SU-DHL-6 (cell line): ENCODE measurements around the gene BLACAT1.

Experiments used
- H2AFZ ChIP-seq: fragments of 200-600 bp; sonication (generic); 2 replicates; pipeline ENCODE4 v1.6.1; 2014; ENCODE audit warnings: low read depth, mild to moderate bottlenecking, moderate library complexity, mixed read lengths, antibody characterized with exemption, low read length; ENCODE audit not compliant: severe bottlenecking
- H3F3A ChIP-seq: fragments of 200-600 bp; shearing (Covaris generic); 2 replicates; pipeline ENCODE4 v1.6.0; 2016; ENCODE audit warnings: antibody characterized with exemption, mild to moderate bottlenecking; ENCODE audit not compliant: insufficient read depth
- H3K27ac ChIP-seq: fragments of 200-600 bp; sonication (generic); 2 replicates; pipeline ENCODE4 v1.5.1; 2016; ENCODE audit warnings: low read depth, mild to moderate bottlenecking, low read length, moderate library complexity, mixed read lengths
- H3K27me3 ChIP-seq: fragments of 200-600 bp; sonication (generic), shearing (Covaris generic); 2 replicates; pipeline ENCODE4 v1.6.0; 2014; ENCODE audit warnings: mild to moderate bottlenecking, low read length
- H3K36me3 ChIP-seq: fragments of 200-600 bp; sonication (generic); 2 replicates; pipeline ENCODE4 v1.6.1; 2014; ENCODE audit warnings: mild to moderate bottlenecking, low read length, mixed read lengths
- H3K4me2 ChIP-seq: fragments of 300-600, 200-600 bp; shearing (Covaris generic), sonication (generic); 2 replicates; pipeline ENCODE4 v1.6.0; 2014; ENCODE audit warnings: low read length, low read depth, mild to moderate bottlenecking; ENCODE audit not compliant: poor library complexity, severe bottlenecking
- H3K4me3 ChIP-seq: fragments of 200-600 bp; sonication (generic); 2 replicates; pipeline ENCODE4 v1.5.1; 2014; ENCODE audit warnings: antibody characterized with exemption, low read length, mild to moderate bottlenecking, mixed read lengths; ENCODE audit not compliant: insufficient read depth, poor library complexity, severe bottlenecking
- H3K79me2 ChIP-seq: fragments of 200-600 bp; sonication (generic); 2 replicates; pipeline ENCODE4 v1.6.1; 2014; ENCODE audit warnings: mild to moderate bottlenecking, low read length, moderate library complexity; ENCODE audit not compliant: insufficient read depth
- H3K9ac ChIP-seq: fragments of 200-600 bp; sonication (generic); 2 replicates; pipeline ENCODE4 v1.7.0; 2014; ENCODE audit warnings: mild to moderate bottlenecking, low read length
- H3K9me2 ChIP-seq: fragments of 200-600 bp; sonication (generic); replicated peaks from 2 replicates; pipeline ENCODE4 v1.6.1; 2014; ENCODE audit warnings: low read length; ENCODE audit not compliant: insufficient read depth
- H3K9me3 ChIP-seq: fragments of 200-600 bp; sonication (generic); 2 replicates; pipeline ENCODE4 v1.6.1; 2014; ENCODE audit warnings: low read length, mixed read lengths; ENCODE audit not compliant: insufficient read depth
- H4K20me1 ChIP-seq: fragments of 200-600 bp; sonication (generic); 2 replicates; pipeline ENCODE4 v1.6.1; 2014; ENCODE audit warnings: low read depth, mild to moderate bottlenecking, antibody characterized with exemption, low read length, moderate library complexity, mixed read lengths
- CTCF ChIP-seq: fragments of 200-600 bp; sonication (generic); IDR thresholded peaks from one replicate; pipeline ENCODE4 v1.5.1; 2017; ENCODE audit warnings: antibody characterized with exemption, mild to moderate bottlenecking, low read length, moderate library complexity; ENCODE audit not compliant: insufficient read depth, poor library complexity, severe bottlenecking
- EZH2phosphoT487 ChIP-seq: fragments of 200-600 bp; sonication (generic), shearing (Covaris generic); conservative IDR thresholded peaks from 2 replicates; pipeline ENCODE4 v1.6.1; 2018; ENCODE audit warnings: mild to moderate bottlenecking, antibody characterized with exemption, low read length, moderate library complexity, mixed read lengths

BLACAT1 gene

GRCh38 chr1:205441318-205441633 is 14.6 kb downstream of the BLACAT1 start:
- no peaks in the 10 kb centered on the region for H3K9me3 ChIP-seq
- no peaks in the 10 kb centered on the region for H3K79me2 ChIP-seq
- peak overlapping the region; percentile 33 for H3K4me2 ChIP-seq
- TF ChIP-seq EZH2phosphoT487 (no peak), CTCF (no peak)
- H3K9ac ChIP-seq, result no peak overlapping the region
- no peaks in the 10 kb centered on the region for H3K9me2 ChIP-seq
- H2AFZ ChIP-seq, result peak overlapping the region; percentile 75
- no peak overlapping the region for H3K27ac ChIP-seq
- H3K36me3 ChIP-seq, result no peaks in the 10 kb centered on the region
- H3K4me3 ChIP-seq, result no peak overlapping the region
- H3K27me3 ChIP-seq, result no peaks in the 10 kb centered on the region
- H3F3A ChIP-seq, result no peaks in the 10 kb centered on the region
- no peaks in the 10 kb centered on the region for H4K20me1 ChIP-seq

GRCh38 chr1:205440476-205441317 is 15.1 kb downstream of the BLACAT1 start:
- no peaks in the 10 kb centered on the region for H3K79me2 ChIP-seq
- no peaks in the 10 kb centered on the region for H3K27me3 ChIP-seq
- no peaks in the 10 kb centered on the region for H3K9me3 ChIP-seq
- no peaks in the 10 kb centered on the region for H3K9me2 ChIP-seq
- H2AFZ ChIP-seq, result peak overlapping the region; percentile 75
- H3K4me3 ChIP-seq, result no peak overlapping the region
- H4K20me1 ChIP-seq, result no peaks in the 10 kb centered on the region
- no peak for TF ChIP-seq EZH2phosphoT487
- no peak for TF ChIP-seq CTCF
- no peak overlapping the region for H3K27ac ChIP-seq
- H3K9ac ChIP-seq, result peak overlapping the region; percentile 25
- peak overlapping the region; percentile 33 for H3K4me2 ChIP-seq
- H3F3A ChIP-seq, result no peaks in the 10 kb centered on the region
- no peaks in the 10 kb centered on the region for H3K36me3 ChIP-seq

- Histone ChIP-seq H3K9me3 (no peaks in the 10 kb centered on the region), H3K27me3 (no peaks in the 10 kb centered on the region), H3F3A (no peaks in the 10 kb centered on the region), H3K79me2 (no peaks in the 10 kb centered on the region), H2AFZ (no peak overlapping the region), H3K36me3 (no peaks in the 10 kb centered on the region), H3K27ac (no peak overlapping the region), H4K20me1 (no peaks in the 10 kb centered on the region), H3K4me2 (no peak overlapping the region), H3K4me3 (no peak overlapping the region), H3K9ac (no peak overlapping the region), H3K9me2 (no peaks in the 10 kb centered on the region)
- TF ChIP-seq CTCF (no peak), EZH2phosphoT487 (no peak)
Observed at GRCh38 chr1:205440121-205440475, 15.7 kb downstream of the BLACAT1 start.
